Esophagus muscularis mucosa (tissue), 3 donors: Measurements from ENCODE around the gene RBMS3.

Source experiments
- CTCF ChIP-seq, 3 experiments: fragments of 200-600 bp in 2 of 3; fragments of 450-650 bp in 1 of 3; sonication (generic) in 2 of 3; IDR thresholded peaks; one replicate each; pipeline ENCODE4 v1.5.1; 2017 to 2019; ENCODE audit warnings: antibody characterized with exemption in 3 of 3, mild to moderate bottlenecking in 2 of 3, moderate library complexity in 1 of 3
- POLR2AphosphoS5 ChIP-seq, 2 donors: sonication (generic); formaldehyde crosslinking; IDR thresholded peaks; one replicate each; pipeline ENCODE4 v1.6.1; 2017; ENCODE audit warnings: antibody characterized with exemption in 2 of 2

GRCh38 chr3:29335438-29335837 lies 54.6 kb downstream of the RBMS3 start:
- TF ChIP-seq CTCF (IDR thresholded peaks at IDR 0.05): no peak
- TF ChIP-seq POLR2AphosphoS5 (IDR thresholded peaks at IDR 0.05): peak; percentile 68 to 78
